OCI-M2 (cell line): ENCODE data around the gene TBCE.
"Not testable (repeated sequence)": the region's sequence is repeated elsewhere in the genome, so short reads cannot be mapped to it uniquely, and the experiment has no call there.

Experiments used
- DNase-seq: peaks from one replicate; lab custom pipeline; 2025; ENCODE audit not compliant: unreplicated experiment; lab: John Stamatoyannopoulos, UW

The TBCE gene

DNA sequence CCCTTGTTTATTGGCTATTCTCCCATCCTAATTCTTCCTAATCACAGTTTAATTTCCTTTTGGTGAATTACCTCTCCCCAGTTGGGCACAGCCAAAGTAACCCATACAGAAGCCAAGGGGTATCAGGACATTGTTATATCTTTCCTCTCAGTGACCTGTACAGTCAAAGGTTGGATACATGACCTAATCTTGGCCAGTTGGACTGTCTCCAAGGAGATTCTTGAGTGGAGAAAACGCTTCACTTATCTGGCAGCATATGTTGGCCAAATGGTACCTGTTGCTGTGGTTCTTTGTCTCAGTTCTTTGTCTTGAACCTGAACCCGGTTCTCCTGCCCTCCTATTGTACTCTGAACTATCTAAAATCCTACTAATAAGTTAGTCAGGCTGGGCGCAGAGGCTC, 15.3 kb upstream of the TBCE start:
- DNase-seq, result no peak

- no peak for DNase-seq
These were observed 9.5 kb upstream of the TBCE start for GRCh38 chr1:235357485-235358373.

- DNase-seq, result no peak
These were observed 8.3 kb upstream of the TBCE start for GRCh38 chr1:235358899-235359298.

DNA sequence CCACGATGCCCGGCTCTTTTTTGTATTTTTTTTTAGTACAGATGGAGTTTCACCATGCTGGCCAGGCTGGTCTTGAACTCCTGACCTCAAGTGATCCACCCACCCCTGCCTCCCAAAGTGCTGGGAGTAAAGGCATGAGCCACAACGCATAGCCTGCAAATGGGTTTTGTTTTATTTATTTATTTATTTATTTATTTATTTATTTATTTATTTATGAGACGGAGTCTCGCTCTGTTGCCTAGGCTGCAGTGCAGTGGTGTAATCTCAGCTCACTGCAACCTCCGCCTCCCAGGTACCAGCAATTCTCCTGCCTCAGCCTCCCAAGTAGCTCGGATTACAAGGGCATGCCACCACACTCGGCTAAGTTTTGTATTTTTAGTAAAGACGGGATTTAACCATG, 3.0 kb upstream of the TBCE start:
- DNase-seq, result not testable (repeated sequence)

- DNase-seq, result no peak
These were observed 941 bp upstream of the TBCE start for GRCh38 chr1:235366286-235366685.

DNA sequence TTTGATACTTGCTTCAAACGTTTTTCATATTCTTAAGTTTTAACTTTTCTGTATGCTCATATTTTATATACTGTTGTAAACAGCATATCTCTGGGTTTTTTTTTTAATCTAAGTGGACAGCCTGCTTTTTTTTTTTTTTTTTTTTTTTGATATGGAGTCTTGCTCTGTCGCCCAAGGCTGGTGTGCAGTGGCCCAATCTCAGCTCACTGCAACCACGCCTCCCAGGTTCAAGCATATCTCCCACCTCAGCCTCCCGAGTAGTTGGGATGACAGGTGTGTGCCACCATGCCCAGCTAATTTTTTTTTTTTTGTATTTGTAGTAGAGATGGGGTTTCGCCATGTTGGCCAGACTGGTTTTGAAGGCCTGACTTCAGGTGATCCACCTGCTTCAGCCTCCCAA, 1.2 kb downstream of the TBCE start:
- no peak for DNase-seq

DNA sequence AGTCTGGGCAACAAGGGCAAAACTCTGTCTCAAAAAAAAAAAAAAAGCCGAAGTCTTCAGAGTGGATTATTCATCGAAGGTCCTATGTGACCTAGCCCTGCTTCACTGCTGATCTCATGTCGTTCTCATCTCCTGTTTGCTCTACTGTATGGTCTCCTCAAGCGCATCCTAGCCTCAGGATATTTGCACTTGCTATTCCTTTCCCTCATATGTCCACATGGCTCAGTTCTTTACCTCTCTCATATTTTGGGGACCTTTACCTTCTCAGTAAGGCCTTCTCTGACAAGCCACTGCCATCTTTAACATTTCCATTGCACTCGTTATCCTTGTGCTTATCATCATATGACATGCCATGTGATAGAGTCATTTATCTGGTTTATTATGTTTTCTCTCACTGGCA, 2.6 kb downstream of the TBCE start:
- no peak for DNase-seq

- no peak for DNase-seq
These were observed 8.8 kb downstream of the TBCE start for GRCh38 chr1:235375919-235376605.

- not testable (repeated sequence) for DNase-seq
These were observed 11.0 kb downstream of the TBCE start for GRCh38 chr1:235378134-235378735.

DNA sequence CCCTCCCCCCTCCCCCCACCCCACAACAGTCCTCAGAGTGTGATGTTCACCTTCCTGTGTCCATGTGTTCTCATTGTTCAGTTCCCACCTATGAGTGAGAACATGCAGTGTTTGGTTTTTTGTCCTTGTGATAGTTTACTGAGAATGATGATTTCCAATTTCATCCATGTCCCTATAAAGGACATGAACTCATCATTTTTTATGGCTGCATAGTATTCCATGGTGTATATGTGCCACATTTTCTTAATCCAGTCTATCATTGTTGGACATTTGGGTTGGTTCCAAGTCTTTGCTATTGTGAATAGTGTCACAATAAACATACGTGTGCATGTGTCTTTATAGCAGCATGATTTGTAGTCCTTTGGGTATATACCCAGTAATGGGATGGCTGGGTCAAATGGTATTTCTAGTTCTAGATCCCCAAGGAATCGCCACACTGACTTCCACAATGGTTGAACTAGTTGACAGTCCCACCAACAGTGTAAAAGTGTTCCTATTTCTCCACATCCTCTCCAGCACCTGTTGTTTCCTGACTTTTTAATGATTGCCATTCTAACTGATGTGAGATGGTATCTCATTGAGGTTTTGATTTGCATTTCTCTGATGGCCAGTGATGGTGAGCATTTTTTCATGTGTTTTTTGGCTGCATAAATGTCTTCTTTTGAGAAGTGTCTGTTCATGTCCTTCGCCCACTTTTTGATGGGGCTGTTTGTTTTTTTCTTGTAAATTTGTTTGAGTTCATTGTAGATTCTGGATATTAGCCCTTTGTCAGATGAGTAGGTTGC, 14.9 kb downstream of the TBCE start:
- DNase-seq, result not testable (repeated sequence)

DNA sequence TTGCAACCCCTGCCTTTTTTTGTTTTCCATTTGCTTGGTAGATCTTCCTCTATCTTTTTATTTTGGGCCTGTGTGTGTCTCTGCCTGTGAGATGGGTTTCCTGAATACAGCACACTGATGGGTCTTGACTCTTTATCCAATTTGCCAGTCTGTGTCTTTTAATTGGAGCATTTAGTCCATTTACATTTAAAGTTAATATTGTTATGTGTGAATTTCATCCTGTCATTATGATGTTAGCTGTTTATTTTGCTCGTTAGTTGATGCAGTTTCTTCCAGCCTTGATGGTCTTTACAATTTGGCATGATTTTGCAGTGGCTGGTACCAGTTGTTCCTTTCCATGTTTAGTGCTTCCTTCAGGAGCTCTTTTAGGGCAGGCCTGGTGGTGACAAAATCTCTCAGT, 18.4 kb downstream of the TBCE start:
- DNase-seq, result not testable (repeated sequence)

- DNase-seq, result no peak
These were observed 24.6 kb downstream of the TBCE start for GRCh38 chr1:235391874-235392273.

DNA sequence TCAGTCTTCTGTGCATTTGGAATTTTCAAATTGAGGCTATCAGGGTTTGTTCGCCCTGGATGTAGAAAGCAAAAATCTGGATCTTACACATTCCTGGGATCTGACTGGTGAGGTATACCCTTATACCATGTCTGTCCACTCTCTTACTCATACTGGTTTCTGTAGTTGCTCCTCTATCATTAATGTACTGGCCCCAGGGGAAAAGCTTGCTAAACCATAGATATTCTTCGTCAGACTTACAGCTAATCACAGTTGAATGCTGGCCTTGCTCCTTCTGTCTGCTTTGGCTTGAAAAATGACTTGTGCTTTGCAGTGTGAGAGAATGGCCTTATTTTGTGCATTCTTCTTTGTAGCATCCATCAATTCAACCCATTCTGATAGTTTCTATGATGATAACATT, 30.5 kb downstream of the TBCE start:
- no peak for DNase-seq

GRCh38 chr1:235399661-235400060, 32.4 kb downstream of the TBCE start:
- no peak for DNase-seq

- DNase-seq, result no peak
These were observed 34.0 kb downstream of the TBCE start for GRCh38 chr1:235401251-235401650.

DNA sequence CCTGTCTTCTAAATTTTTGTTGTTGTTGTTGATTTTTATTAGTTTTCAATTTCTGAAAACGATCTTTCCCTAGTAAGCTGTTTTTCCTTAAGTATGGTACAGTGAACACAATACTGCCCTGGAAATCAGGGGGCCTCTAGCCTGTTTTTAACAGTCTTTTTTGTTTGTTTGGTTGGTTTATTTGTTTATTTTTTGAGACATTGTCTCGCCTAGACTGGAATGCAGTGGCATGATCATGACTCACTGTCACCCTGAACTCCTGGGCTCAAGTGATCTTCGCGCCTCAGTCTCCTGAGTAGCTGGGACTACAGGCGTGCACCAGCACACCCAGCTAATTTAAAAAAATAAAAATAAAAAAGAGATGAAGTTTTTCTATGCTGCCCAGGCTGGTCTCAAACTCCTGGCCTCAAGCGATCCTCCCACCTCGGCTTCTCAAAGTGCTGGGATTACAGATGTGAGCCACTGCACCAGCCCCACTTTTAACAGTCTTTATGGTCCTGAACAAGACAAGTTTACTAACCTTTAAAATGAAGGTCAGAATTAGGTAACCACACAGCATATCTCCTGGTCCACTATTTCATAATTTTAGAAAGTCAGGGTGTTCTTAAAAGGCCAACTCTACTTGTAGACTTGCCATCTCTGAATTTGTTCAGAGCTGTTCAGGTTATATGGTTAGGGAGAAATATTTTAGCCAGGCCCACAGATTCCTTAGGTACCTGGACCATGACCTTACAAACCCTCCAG, 35.4 kb downstream of the TBCE start:
- no peak for DNase-seq

DNA sequence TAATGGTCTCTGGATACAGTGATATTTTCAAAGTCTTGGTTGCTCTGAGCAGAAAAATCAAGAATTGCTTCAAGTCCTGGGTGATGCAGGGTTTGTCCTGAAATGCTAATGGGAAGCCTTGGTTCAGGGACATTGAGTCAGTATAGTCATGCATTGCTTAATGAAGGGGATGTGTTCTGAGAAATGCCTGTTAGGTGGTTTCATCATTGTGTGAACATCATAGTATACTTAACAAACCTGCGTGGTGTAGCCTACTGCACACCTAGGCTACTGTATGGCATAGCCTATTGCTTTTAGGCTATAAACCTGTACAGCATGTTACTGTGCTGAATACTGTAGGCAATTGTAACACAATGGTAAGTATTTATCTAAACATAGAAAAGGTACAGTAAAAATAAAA, 36.4 kb downstream of the TBCE start:
- no peak for DNase-seq

GRCh38 chr1:235404190-235404589, 37.0 kb downstream of the TBCE start:
- DNase-seq, result no peak

DNA sequence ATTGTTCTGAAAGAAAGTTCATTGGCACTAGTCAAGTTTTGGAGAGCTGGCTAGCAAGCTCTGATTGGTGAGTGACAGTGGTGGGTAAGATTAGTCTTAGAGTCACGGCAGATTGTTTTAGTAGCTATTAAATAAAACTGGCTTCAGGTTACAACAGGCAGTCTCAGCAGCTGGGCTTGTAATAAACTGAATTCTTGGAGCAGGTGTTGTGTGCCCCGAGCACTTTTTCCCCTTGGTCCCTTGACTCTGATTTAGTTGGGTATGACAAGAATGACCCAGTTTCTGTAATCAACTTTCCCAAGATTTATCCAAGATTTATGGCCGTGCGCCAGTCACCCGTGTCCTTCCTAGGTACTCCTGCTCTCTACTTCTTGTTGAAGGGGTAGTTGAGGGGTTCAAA, 40.2 kb downstream of the TBCE start:
- no peak for DNase-seq

GRCh38 chr1:235408503-235408960, 41.3 kb downstream of the TBCE start:
- DNase-seq, result no peak
